Endothelial cell of umbilical vein (primary cell): ENCODE measurements around the gene VPS16. TPM values are rescaled to one million over a fixed set of nuclear protein-coding genes. Genes with fewer than 3 reads are reported as not detected.

ENCODE experiments used
- BruUV-seq: library from RNA; stranded (reverse); fragments of 400-500 nt; replicated peaks from 2 replicates; lab custom pipeline; 2021; lab: Mats Ljungman, UMichigan
- CTCF ChIA-PET: fragments of 300-600, 350-600 bp; sonication (Branson Sonifier 250); formaldehyde crosslinking; loops from one replicate; lab custom pipeline; 2021; ENCODE audit warnings: antibody characterized with exemption, inconsistent platforms; lab: Charles Lee
- POLR2A ChIA-PET: fragments of 300-600, 350-600 bp; sonication (Branson Sonifier 250); formaldehyde crosslinking; loops from one replicate; lab custom pipeline; 2021; ENCODE audit warnings: antibody characterized with exemption, inconsistent platforms; lab: Charles Lee
- DNase-seq: peaks from one replicate; pipeline ENCODE4 v3.0.0-alpha.2; 2011; ENCODE audit warnings: low read depth, low spot score
- FAIRE-seq: peaks from 2 replicates; lab custom pipeline; 2011; peaks lifted over from hg19 to GRCh38; lab: Jason Lieb, UNC
- H2AFZ ChIP-seq: 2 replicates; pipeline ENCODE4 v1.6.0; 2012; ENCODE audit warnings: low read depth, low read length, control low read depth, inconsistent platforms
- H3K27ac ChIP-seq: 2 replicates; pipeline ENCODE4 v1.5.1; 2011; ENCODE audit warnings: low read depth, mild to moderate bottlenecking, control low read depth, low read length, moderate library complexity; ENCODE audit not compliant: insufficient read depth
- H3K27me3 ChIP-seq, 2 experiments: 2 replicates each; pipeline versions ENCODE4 v1.6.0 to v1.6.1; 2011; ENCODE audit warnings: low read length in 2 of 2, mixed read lengths in 1 of 2; ENCODE audit not compliant: control insufficient read depth in 2 of 2, insufficient read depth in 2 of 2
- H3K36me3 ChIP-seq, 2 experiments: 2 replicates in 1 of 2; 3 replicates in 1 of 2; pipeline ENCODE4 v1.5.1; 2011; ENCODE audit warnings: low read length in 2 of 2, mild to moderate bottlenecking in 1 of 2, moderate library complexity in 1 of 2; ENCODE audit not compliant: control insufficient read depth in 2 of 2, insufficient read depth in 2 of 2; ENCODE audit errors: extremely low read depth in 1 of 2
- H3K4me1 ChIP-seq: 3 replicates; pipeline ENCODE4 v1.5.1; 2011; ENCODE audit warnings: mild to moderate bottlenecking, low read length; ENCODE audit not compliant: control insufficient read depth, insufficient read depth; ENCODE audit errors: extremely low read depth
- H3K4me2 ChIP-seq: 2 replicates; pipeline ENCODE4 v1.6.1; 2011; ENCODE audit warnings: low read length, control low read depth, mixed read lengths; ENCODE audit not compliant: insufficient read depth
- H3K4me3 ChIP-seq, 3 experiments: fragments of 200-600 bp in 1 of 3; sonication (generic), shearing (Covaris generic) in 1 of 3; replicated peaks in 1 of 3; 2 replicates each; pipeline ENCODE4 v1.5.1; 2011 to 2016; ENCODE audit warnings: control low read depth in 3 of 3, low read length in 3 of 3, mild to moderate bottlenecking in 2 of 3, inconsistent platforms in 1 of 3, low read depth in 1 of 3, moderate library complexity in 1 of 3; ENCODE audit not compliant: insufficient read depth in 1 of 3
- H3K79me2 ChIP-seq: 2 replicates; pipeline ENCODE4 v1.6.0; 2012; ENCODE audit warnings: low read length, inconsistent platforms; ENCODE audit not compliant: control insufficient read depth, insufficient read depth
- H3K9ac ChIP-seq: replicated peaks from 2 replicates; pipeline ENCODE3; 2011; ENCODE audit warnings: low read length, control low read depth; ENCODE audit not compliant: insufficient read depth; ENCODE audit errors: extremely low read depth
- H3K9me1 ChIP-seq: replicated peaks from 3 replicates; pipeline ENCODE4 v1.6.0; 2011; ENCODE audit warnings: mild to moderate bottlenecking, low read length; ENCODE audit not compliant: control insufficient read depth, insufficient read depth; ENCODE audit errors: extremely low read depth
- H3K9me3 ChIP-seq: replicated peaks from 2 replicates; pipeline ENCODE4 v1.5.1; 2012; ENCODE audit warnings: low read length, inconsistent platforms; ENCODE audit not compliant: control insufficient read depth, insufficient read depth
- H4K20me1 ChIP-seq: replicated peaks from 2 replicates; pipeline ENCODE3; 2011; ENCODE audit warnings: mild to moderate bottlenecking, low read length; ENCODE audit not compliant: control insufficient read depth, insufficient read depth; ENCODE audit errors: extremely low read depth
- CTCF ChIP-seq, 2 donors: IDR thresholded peaks; 1 replicate in 1 of 2; 2 replicates in 1 of 2; pipeline ENCODE4 v1.5.1; 2011; ENCODE audit warnings: low read length in 2 of 2, mild to moderate bottlenecking in 2 of 2, moderate library complexity in 2 of 2, control low read depth in 1 of 2, inconsistent platforms in 1 of 2, low read depth in 1 of 2; ENCODE audit not compliant: insufficient read depth in 1 of 2; ENCODE audit errors: extremely low read depth in 1 of 2
- EZH2 ChIP-seq: IDR thresholded peaks from 2 replicates; pipeline ENCODE4 v1.6.1; 2012; ENCODE audit warnings: borderline replicate concordance, low read depth, mild to moderate bottlenecking, moderate library complexity, low read length, inconsistent platforms; ENCODE audit not compliant: severe bottlenecking
- FOS ChIP-seq: IDR thresholded peaks from 2 replicates; pipeline ENCODE4 v1.6.1; 2011; ENCODE audit warnings: mild to moderate bottlenecking, low read length, moderate library complexity, borderline replicate concordance; ENCODE audit not compliant: insufficient read depth
- GATA2 ChIP-seq: IDR thresholded peaks from 2 replicates; pipeline ENCODE4 v1.7.0; 2011; ENCODE audit warnings: low read depth, mild to moderate bottlenecking, moderate library complexity, mixed read lengths, low read length; ENCODE audit not compliant: insufficient read length, insufficient read depth
- JUN ChIP-seq: IDR thresholded peaks from 2 replicates; pipeline ENCODE4 v1.6.1; 2011; ENCODE audit warnings: borderline replicate concordance, low read depth; ENCODE audit not compliant: insufficient read length, insufficient read depth
- MYC ChIP-seq: IDR thresholded peaks from one replicate; pipeline ENCODE4 v1.6.1; 2011; ENCODE audit warnings: mild to moderate bottlenecking, low read depth, low read length
- POLR2A ChIP-seq: IDR thresholded peaks from 2 replicates; pipeline ENCODE4 v1.6.1; 2012; ENCODE audit warnings: low read depth, mild to moderate bottlenecking, control low read depth, low read length
- POLR2AphosphoS5 ChIP-seq: IDR thresholded peaks from 2 replicates; pipeline ENCODE4 v1.6.1; 2012; ENCODE audit warnings: low read depth, mild to moderate bottlenecking, control low read depth, low read length, moderate library complexity; ENCODE audit not compliant: insufficient read depth
- dilution Hi-C: fragments of 300-500 bp; cut with MboI; formaldehyde crosslinking; loops from one replicate; pipeline ENCODE4 v1.15.0; 2019; ENCODE audit warnings: low sequenced_read_pairs; ENCODE audit not compliant: extremely low pct_ligation_motif_present
- intact Hi-C: fragments of 100-400 bp; cut with micrococcal nuclease; formaldehyde crosslinking; loops from one replicate; pipeline ENCODE4 v1.10.0; 2022
- polyA plus RNA-seq, 4 experiments: library from polyadenylated mRNA; depleted of rRNA in 3 of 4; stranded (reverse) in 3 of 4; unstranded in 1 of 4; fragments of >200 nt; gene quantifications; 2 replicates each; pipeline versions ENCODE4 v1.2.1 to v1.2.3, GENCODE V29; 2011 to 2012; ENCODE audit warnings: missing spikeins in 1 of 4
- total RNA-seq: library from RNA; stranded (reverse); gene quantifications from 2 replicates; pipeline ENCODE4 v1.2.3, GENCODE V29; 2021
- TF ChIP-seq, protein P1 (sequence below): IDR thresholded peaks from 2 replicates; pipeline ENCODE4 v1.6.1; 2011; ENCODE audit not compliant: insufficient read depth, insufficient read length

VPS16 gene
- total and polyA plus RNA-seq, 2 donors (not counting 3 experiments of a cell fraction or from before 2014, with no cell fraction given): 37.6 to 42.3 TPM

- POLR2A ChIA-PET: no interaction called here
- CTCF ChIA-PET: interaction anchor here (5.5 kb wide), 1 partner anchor 92 kb away, joined by 171 read pairs; no protein-coding TSS in a partner anchor
- Histone ChIP-seq H4K20me1 (no peaks in the 10 kb centered on the region), H3K79me2 (no peaks in the 10 kb centered on the region), H3K27ac (no peak overlapping the region), H3K9me1 (no peaks in the 10 kb centered on the region), H3K36me3 (no peaks in the 10 kb centered on the region), H2AFZ (no peak overlapping the region), H3K4me2 (no peak overlapping the region), H3K9me3 (no peaks in the 10 kb centered on the region), H3K4me1 (no peaks in the 10 kb centered on the region), H3K4me3 (no peak overlapping the region), H3K27me3 (no peaks in the 10 kb centered on the region), H3K9ac (no peak overlapping the region)
- dilution Hi-C loops: no loop called here
- no peak for TF ChIP-seq POLR2AphosphoS5
- no peak for TF ChIP-seq CTCF (IDR thresholded peaks at IDR 0.05; ENCODE audit: extremely low read depth in 1 of 2, insufficient read depth in 1 of 2, low read depth in 1 of 2, low read length in 2 of 2)
- TF ChIP-seq, protein P1, sequence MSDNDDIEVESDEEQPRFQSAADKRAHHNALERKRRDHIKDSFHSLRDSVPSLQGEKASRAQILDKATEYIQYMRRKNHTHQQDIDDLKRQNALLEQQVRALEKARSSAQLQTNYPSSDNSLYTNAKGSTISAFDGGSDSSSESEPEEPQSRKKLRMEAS: no peak
- TF ChIP-seq EZH2: no peak
- TF ChIP-seq POLR2A: no peak
- no peak for TF ChIP-seq GATA2
- no peak for TF ChIP-seq MYC
- no peak for TF ChIP-seq FOS
- TF ChIP-seq JUN: no peak
- no TSS peak for BruUV-seq
- intact Hi-C loops: no loop called here
- no peak for FAIRE-seq
- DNase-seq: no peak
Measured at GRCh38 chr20:2847802-2848201, 7.3 kb downstream of the VPS16 start.
